OCI-M2 (cell line): ENCODE results near the gene ATP6V1A.

Experiments
- DNase-seq: peaks from one replicate; lab custom pipeline; 2025; ENCODE audit not compliant: unreplicated experiment; lab: John Stamatoyannopoulos, UW

Gene ATP6V1A

DNA sequence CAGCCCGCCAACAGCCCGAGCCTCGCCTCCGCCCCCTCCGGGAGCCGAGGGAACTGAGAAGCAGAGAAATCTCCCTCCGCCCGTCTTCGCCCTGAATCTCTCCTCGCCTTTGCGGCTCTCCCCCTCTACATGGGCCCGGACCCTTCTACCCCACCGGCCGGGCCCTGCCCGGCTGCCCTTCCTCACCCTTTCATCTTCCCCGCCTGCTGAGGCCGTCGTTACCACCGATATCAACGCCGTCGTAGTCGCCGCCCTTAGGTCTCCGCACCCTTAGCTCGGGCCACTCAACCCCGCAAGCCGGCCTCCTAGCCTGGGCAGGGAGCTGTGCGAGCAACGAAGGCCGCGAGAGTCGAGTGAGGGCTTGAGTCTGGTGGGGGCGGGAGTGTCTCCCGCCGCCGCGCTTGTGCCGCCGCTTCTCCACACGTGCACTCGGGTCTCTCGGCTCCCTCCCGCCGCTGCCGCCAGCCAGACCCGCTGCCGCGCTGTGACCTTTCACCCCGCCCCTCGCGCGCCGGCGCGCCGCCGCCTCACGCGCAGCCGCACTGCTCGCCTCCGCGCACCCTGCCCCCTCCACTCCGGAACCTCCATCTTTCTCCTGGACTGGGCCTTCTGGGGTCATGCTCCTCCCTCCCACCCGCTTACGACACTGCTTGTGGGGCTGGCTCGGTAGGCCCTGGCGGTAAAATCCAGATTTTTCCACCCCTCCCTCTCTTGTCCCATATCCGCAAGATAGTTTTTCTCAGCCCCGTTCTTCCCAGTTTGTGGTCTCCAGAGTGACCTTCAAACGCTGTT is 883 bp upstream of the ATP6V1A start, which contains the start of gene NAA50:
Gene NAA50 (minus strand): TSS at position 494 of the 792 bp plus-strand sequence. CDS start 300 bp downstream, at position 194.
- peak; percentile 26 for DNase-seq

DNA sequence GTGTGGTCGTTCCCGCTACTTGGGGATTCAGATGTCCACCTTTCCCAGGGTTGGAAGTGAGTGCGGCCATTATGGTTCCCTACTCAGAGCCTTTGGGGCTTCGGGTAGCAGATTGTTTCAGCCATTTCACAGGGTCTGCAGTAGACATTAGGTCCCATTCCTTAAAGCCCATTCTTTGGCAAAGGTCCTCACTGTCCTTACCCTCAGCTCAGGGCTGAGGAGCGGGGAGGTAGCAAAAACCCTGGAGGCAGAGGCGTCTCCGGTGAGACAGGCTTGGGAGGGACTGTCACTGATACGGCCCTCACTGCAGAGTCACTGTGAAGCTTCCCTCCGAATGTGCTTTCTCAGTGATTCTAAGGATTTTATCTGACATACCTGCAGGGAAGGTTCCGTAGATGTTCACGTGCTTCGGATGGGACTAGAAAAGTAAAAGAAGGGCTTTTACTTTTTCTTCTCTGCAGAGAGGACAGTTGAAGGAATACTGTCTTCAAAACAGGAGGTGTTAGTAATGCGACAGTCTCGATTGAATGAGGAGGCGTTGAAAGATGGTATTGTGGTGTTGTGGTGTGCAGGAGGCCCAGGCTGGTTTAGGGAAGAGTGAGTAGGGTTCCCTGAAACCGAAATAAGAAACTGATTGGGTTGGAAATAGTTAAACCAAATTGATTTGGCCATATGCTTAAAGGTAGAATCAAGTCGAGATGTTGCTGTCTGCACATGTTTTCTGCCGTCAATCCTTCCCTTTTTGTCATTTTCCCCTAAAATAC is 630 bp downstream of the ATP6V1A start:
- DNase-seq = no peak

DNA sequence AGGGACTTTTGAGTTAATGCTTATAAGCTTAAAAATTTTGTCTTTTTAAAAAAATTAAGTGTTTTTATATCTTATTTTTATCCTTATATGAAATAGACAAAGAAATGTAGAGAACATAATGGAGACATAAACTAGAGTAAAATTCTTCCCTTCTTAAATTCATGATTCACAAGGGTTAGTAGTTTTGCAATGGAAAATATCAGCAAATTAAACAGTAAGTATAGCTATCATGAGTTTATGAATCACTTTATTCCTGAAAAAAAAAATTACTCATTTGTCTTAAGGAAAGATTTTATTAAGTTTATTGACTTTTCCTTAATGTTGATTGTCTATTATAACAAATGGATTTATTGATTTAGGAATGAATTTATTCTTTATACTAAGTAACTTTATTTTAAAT is 4.3 kb downstream of the ATP6V1A start:
- no peak for DNase-seq

DNA sequence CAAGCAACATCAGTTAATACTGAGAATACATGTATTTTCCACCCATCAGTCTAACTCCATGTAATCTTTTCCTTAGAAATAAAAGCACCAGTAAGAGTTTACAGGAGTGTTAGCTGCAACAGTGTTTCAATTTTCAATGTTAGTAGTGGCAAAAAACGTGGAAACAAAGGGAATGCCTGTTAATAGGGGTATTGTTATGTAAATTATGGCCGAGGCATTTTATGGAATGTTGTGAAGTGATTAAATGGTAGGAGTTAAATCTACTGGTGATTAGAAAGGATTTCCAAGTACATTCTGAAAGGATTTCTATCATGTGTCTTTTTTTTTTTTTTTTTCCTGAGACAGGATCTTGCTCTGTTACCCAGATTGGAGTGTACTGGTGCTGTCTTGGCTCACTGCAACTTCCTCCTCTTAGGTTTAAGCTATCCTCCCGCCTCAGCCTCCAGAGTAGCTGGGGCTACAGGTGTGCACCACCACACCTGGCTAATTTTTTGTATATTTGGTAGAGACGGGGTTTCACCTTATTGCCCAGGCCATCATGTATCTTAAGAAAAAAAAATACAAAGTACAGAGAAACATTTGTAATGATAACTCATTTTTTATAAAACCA is 6.6 kb downstream of the ATP6V1A start:
- no peak for DNase-seq

DNA sequence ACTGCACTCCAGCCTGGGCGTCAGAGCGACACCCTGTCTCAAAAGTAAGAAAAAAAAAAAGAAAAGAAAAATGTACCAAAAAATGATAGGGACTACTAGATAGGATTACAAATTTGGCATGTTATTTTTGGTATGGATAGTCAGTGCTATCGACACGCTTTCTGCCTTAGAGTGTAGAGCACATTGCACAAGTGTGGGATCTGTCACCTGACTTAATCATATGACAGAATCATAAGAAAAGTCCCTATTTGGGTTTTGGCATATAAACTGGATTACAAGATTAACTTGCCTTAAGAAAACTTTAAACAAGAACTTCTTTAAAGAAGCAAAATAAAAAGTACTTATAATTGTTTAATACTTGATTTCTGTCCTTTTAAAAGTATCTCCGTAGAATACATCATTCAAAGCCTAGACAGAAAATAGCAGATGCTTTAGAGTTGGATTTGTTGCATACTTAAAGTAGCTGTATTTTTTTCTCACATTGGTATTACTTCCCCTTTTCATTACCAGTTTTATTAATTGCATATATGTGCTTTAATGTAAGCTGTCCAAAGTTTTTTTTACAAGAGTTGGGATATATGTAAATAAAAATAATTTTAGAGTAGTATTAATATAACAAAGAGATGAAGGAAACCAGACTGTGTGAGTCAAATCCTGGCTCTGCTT is 7.8 kb downstream of the ATP6V1A start:
- no peak for DNase-seq

DNA sequence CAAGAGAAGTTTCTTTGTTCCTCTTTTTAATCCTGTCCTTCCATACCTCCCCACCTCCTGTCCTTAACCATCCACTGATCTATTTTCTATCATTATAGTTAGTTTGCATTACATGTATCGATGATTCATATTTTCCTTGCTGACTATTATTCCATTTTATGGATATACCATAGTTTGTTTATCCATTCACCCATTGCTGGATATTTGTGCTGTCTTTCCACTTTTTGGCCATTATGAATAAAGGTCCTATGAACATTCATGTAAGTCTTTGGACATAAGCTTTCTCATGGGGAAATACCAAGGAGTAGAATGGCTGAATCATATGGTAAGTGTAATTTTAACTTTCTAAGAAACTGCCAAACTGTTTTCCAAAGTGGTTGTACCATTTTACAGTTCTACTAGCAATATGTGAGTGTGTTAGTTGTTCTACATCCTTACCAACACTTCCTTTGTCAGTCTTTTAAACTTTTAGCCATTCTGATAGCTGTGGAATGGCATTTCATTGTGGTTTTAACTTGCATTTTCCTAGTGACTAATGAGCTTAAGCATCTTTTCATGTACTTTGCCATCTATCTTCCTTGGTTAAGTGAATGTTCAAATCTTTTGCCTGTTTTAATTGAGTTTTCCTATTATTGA is 11.7 kb downstream of the ATP6V1A start:
- no peak for DNase-seq

DNA sequence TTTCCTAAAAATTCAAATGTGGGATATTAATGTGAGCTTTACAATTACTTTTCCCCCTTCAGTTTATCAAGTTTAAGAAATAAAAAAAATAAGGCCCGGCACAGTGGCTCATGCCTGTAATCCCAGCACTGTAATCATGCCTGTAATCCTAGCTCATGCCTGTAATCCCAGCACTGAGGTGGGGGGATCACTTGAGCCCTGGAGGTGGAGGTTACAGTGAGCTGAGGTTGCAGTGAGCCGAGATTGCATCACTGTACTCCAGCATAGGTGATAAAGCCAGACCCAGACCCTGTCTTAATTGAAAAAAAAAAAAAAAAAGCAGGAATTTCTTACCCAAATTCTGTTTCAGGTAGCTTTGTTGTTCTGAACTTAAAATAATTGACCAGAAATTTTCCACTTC is 17.9 kb downstream of the ATP6V1A start:
- DNase-seq = no peak

DNA sequence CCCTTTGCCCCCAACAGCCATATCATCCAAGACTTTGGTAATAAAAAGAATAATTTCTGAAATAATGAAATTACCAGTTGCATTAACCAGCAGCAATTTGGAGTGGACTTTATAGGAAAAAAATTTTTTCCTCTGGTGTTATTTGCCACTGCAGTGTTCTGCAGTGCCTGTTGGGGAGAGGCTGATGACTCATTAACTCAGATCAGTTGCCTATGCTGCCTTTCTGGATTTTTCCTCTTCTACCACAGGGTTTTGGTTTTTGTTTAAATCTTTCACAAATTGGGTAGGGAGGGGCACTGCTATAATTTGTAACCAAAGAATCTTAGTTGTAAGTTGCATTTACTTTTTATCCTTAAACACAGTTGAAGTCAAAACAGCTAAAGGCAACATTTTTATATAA is 22.7 kb downstream of the ATP6V1A start:
- DNase-seq = no peak

DNA sequence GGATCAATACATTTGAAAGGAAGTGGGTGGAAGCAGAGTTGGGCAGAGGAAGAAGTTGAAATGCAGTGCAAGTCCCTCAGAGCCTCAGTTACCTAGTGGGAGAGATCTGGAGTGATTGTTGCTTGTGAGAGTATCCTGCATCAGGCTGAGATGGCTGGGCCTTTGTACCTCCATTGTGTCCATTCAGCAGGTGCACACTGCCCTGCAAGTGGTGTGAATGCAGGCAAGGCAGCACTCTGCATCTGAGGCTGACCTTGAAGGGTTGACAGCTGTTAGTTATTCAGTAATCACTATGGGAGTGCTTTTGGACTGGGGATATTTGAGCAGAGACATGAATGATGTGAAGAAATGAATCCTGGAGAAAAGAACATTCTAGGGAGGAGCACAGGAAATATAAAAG is 25.2 kb downstream of the ATP6V1A start:
- no peak for DNase-seq

DNA sequence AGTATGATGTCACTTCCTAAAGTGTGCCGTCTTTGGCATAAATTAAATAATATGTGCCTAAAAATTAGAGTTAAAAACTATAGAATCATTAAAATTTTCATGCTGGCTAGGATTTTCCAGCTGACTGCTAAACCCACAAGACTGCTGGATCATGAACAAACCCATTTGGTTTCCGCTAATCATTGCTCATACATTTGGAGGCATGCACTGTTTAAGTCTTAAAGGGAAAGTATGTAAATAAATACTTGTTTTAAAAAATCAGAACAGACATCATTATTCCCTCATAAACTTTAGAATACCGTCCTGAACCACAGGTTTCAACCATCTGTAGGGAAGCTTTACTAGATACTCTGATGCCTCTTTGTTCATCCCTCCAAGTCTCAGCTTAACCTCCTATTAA is 26.5 kb downstream of the ATP6V1A start:
- no peak for DNase-seq

DNA sequence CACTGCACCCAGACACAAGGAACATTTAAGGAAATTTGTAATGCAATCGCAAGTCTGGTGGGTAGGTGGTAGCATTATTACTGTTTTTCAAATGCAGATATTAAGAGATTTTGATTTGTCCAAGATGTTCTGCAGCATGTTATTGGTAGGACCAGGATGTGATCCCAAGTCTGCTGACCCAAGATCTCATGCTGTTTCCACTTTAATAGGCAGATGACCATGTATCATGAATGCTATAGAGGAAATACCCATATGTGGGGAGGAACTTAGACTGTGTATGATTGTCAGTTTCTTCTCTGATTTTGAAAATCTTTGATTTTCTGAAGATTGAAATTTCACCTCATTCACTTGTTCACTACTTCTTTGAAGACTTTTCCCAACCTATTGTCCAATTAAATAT is 28.7 kb downstream of the ATP6V1A start:
- no peak for DNase-seq

DNA sequence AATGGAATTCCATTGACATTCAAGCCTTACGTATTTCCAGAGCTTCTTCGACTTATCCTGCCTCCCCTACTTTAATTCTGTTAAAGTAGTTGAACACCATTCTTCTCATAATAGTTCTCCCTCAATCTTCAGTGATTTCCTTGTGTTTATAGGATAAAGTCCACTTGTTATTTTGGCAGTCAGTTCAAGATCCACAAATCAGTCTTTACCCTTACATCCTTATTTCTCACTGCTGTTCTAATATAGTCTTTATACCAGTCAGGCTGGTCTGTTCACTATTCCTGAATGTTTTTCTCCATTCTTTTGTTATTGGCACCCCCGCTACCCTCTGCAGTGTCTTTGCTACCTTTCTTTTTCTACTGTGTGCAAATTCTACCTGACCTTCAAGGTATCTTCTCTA is 29.7 kb downstream of the ATP6V1A start:
- no peak for DNase-seq

DNA sequence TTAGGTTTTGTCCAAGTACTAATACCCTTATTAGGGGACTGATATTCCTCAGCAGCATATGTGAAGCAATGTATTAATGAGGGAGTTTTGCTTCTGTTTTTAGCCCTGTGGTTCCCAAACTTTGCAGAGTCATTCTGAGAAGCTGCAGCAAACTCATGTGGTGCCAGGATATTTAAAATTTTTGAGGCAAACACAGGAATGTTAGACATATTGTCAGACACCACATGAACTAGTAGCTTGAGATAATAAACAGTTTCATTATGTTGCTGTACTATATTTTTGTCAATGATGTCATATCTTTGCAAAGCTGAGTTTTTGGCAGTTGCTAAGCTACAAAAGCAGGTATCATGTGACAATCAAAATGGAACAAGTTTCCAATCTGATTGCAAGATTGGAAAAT is 36.6 kb downstream of the ATP6V1A start:
- no peak for DNase-seq

DNA sequence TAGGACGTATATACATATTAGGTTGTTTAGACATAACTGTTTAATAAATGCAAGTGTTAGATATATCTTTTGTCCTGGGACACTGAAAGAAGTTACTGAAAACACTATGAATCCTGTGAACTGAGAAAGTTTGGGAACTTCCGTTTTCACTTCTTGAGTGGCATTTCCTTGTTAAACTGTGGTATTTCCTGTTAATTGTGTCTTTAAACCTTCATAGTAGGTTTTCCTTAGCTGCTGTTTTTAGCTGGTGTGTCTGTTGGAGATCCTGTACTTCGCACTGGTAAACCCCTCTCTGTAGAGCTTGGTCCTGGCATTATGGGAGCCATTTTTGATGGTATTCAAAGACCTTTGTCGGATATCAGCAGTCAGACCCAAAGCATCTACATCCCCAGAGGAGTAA is 37.1 kb downstream of the ATP6V1A start:
- DNase-seq = no peak

DNA sequence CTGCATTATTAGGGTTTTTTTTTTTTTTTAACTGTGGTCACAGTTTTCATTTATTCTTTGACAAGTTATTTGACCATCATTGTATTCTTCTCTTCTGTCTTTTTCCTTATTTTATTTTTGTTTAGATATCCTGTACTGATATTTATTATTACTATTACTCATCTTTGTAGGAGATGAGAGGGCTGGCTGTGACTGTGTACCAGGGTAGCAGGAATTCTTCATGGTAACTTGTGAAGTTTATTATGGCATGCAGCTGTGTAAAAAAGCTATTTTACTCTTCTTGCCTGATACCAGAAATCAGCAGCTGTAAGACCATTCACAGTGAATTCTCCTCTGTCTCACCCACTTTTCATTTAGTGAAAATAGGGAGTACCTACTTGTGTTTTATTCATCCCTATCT is 44.5 kb downstream of the ATP6V1A start:
- DNase-seq = no peak

DNA sequence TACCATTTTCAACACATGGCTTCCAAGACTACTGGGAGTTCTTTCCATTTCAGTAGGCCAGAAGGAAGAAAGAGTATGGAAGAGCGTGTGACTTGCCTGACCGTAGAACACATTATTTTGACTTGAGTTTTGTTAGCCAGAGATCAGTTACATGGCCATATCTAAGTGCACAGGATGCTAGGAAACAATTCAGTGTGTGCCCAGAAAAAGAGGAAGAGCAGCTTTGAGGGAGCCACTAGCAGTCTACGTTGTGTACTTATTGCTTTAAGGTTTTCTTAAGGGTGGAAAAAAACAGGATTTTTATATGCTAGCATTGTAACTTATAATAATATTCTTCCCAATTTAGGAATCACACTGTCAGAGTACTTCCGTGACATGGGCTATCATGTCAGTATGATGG is 47.7 kb downstream of the ATP6V1A start:
- DNase-seq = no peak

DNA sequence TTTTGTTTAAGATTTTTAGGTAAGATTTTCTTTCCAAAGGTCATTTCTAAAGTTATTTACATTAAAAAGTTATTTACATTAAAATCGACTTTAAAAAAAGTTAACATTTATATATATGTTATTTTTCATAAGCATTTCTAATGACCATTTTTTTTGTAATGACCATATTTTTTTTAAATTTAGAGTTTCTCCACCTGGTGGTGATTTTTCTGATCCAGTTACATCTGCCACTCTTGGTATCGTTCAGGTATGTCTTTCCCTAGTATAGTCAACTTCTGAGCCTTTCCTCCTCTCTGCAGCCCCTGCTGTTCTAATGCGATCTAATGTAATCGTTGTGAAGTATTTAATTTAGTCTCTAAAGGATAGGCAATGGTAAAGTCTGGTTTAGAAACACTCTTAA is 48.9 kb downstream of the ATP6V1A start:
- DNase-seq = no peak

DNA sequence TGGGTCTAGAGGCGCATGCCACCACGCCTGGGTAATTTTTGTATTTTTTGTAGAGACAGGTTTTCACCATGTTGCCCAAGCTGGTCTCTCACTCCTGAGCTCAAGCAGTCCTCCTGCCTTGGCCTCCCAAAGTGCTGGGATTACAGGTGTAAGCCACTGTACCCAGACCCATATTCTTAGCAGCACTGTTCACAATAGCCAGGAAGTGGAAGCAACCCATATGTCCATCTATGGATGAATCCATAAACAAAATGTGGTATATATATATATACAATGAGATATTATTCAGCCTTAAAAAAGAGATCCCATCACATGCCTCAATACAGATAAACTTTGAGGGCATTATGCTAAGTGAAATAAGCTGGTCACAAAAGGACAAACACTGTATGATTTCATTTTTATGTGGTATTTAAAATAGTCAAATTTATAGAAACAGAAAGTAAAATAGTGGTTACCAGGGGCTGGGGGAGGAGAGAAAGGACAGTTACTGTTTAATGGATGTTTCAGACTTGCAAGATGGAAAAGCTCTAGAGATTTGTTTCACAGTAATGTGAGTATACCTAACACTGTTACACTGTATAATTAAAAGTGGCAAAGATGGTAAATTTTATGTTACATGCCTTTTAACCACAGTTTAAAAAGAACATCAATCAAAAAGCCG is 56.1 kb downstream of the ATP6V1A start:
- DNase-seq = no peak

DNA sequence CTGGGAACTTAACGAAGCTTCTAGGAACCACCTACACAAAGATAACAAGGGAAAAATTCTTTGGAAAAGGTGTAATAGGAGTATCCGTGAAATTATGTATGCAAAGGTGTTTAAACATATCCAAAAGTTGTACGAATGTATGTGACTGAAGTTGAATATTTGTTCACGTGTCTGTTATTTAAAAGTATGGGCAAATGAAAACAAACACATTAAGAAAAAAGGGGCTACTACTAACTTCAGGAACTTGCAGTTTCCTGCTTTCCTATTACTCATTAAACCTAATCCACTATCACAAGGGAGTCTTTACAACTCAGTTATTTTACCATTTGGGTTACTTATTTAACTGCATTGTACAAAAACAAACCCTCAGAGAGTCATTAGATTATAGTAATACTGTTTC is 57.8 kb downstream of the ATP6V1A start:
- DNase-seq = no peak

DNA sequence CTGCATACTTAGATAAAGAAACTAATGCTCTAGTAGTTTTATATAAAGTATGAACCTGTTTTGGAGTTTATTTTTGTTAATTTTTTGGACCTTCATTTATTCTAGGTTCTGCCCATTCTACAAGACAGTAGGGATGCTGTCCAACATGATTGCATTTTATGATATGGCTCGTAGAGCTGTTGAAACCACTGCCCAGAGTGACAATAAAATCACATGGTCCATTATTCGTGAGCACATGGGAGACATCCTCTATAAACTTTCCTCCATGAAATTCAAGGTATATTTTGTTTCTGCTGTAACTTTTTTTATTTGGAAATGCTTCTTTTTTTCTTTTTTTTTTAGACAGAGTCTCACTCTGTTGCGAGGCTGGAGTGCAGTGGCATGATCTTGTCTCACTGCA is 58.4 kb downstream of the ATP6V1A start:
- DNase-seq = no peak

DNA sequence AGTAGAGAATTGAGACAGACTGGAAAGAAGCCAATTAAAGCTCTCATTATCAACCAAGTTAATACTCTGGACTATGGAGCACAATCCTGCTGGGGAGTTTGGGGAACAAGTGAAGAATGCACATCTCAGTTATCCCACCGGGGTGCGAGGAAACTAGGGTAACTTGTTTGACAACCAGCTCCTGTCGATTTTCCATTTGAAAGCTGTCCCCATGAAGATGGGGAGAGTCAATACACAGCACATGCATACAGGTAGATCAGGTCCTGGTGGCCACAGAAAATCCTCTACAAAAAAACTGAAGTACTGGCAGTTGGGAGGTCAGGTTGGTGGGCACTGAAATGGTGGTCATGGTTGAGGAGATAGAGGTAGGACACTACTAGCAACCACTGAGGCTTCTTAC is 66.0 kb downstream of the ATP6V1A start:
- DNase-seq = no peak
